Measurements from ENCODE around the gene PARVB. TPM values are rescaled to one million over a fixed set of nuclear protein-coding genes. Genes with fewer than 3 reads are reported as not detected.

The PARVB gene
- total and polyA plus RNA-seq, 2 of the 8 experiments (the other 6 are each of a cell fraction or from before 2014, with no cell fraction given) = 14.5 to 18.6 TPM

GRCh38 chr22:44137415-44137814 is 113.3 kb downstream of the PARVB start:
- Histone ChIP-seq H3K4me3 (ENCODE audit: extremely low read depth in 1 of 4, insufficient read depth in 2 of 4, low read depth in 3 of 4, low read length in 4 of 4) (no peak overlapping the region), H3K36me3 (ENCODE audit: control insufficient read depth in 2 of 4, insufficient read depth in 4 of 4, low read length in 3 of 4) (no peaks in the 10 kb centered on the region), H3K14ac (ENCODE audit: insufficient read length) (no peak overlapping the region), H3K4ac (replicated peaks; ENCODE audit: insufficient read length, low read depth, low read length) (no peak overlapping the region), H4K5ac (ENCODE audit: insufficient read length, low read depth, low read length) (no peak overlapping the region), H3K4me1 (replicated peaks in 1 of 4; ENCODE audit: control insufficient read depth in 3 of 4, insufficient read depth in 4 of 4, low read length in 3 of 4) (peaks cover 0 to 5% (median 1%) of the 10 kb centered on the region in 4 experiments; a peak in 3 of 7 replicates), H3K4me2 (ENCODE audit: insufficient read depth in 1 of 2, low read depth in 2 of 2, low read length in 2 of 2) (no peak overlapping the region), H4K91ac (replicated peaks; ENCODE audit: insufficient read length, low read length) (no peak overlapping the region), H4K20me1 (replicated peaks in 1 of 2; ENCODE audit: control insufficient read depth in 1 of 2, insufficient read depth in 2 of 2, low read length in 2 of 2) (no peaks in the 10 kb centered on the region), H2AK5ac (ENCODE audit: low read depth, low read length) (no peak overlapping the region), H2AFZ (ENCODE audit: low read length) (no peak overlapping the region), H3K27me3 (replicated peaks in 1 of 4; ENCODE audit: control insufficient read depth in 3 of 4, extremely low read depth in 1 of 4, insufficient read depth in 3 of 4, low read length in 3 of 4) (no peaks in the 10 kb centered on the region), H3K23ac (ENCODE audit: insufficient read length) (no peak overlapping the region), H4K8ac (ENCODE audit: extremely low read depth, insufficient read depth, low read length) (no peak overlapping the region), H3K9me3 (ENCODE audit: insufficient read depth in 2 of 2, low read depth in 1 of 2, low read length in 1 of 2) (peaks cover 12 to 17% of the 10 kb centered on the region in 2 experiments; a peak in 3 of 4 replicates), H2BK12ac (ENCODE audit: low read depth, low read length) (no peak overlapping the region), H3K79me1 (ENCODE audit: low read depth, low read length) (no peaks in the 10 kb centered on the region), H2BK5ac (ENCODE audit: low read depth, low read length) (no peak overlapping the region), H3K79me2 (ENCODE audit: control insufficient read depth in 1 of 2, insufficient read depth in 2 of 2, low read length in 2 of 2) (no peaks in the 10 kb centered on the region), H3K9ac (replicated peaks in 1 of 4; ENCODE audit: extremely low read depth in 1 of 4, low read depth in 3 of 4, low read length in 3 of 4) (no peak overlapping the region), H3K27ac (ENCODE audit: low read depth, low read length) (no peak overlapping the region), H3K56ac (replicated peaks; ENCODE audit: insufficient read length, low read depth, low read length) (no peak overlapping the region), H2BK20ac (ENCODE audit: low read length) (no peak overlapping the region), H3K18ac (ENCODE audit: extremely low read depth, low read length) (no peak overlapping the region), H2BK120ac (replicated peaks; ENCODE audit: low read depth, low read length) (no peak overlapping the region), H3K23me2 (ENCODE audit: low read depth, low read length) (no peaks in the 10 kb centered on the region), H2BK15ac (ENCODE audit: low read length) (no peak overlapping the region)
- TF ChIP-seq TBP (IDR thresholded peaks at IDR 0.05; ENCODE audit: low read depth, low read length) (no peak), GABPA (IDR thresholded peaks at IDR 0.05; ENCODE audit: borderline replicate concordance, insufficient read depth, low read length) (no peak), FOSL1 (IDR thresholded peaks at IDR 0.05; ENCODE audit: insufficient read depth, low read depth, low read length) (no peak), MAFK (IDR thresholded peaks at IDR 0.05; ENCODE audit: low read depth, low read length) (no peak), KDM5A (IDR thresholded peaks at IDR 0.05; ENCODE audit: low read length) (no peak), JUN (IDR thresholded peaks at IDR 0.05; ENCODE audit: low read depth, low read length) (no peak), HDAC6 (IDR thresholded peaks at IDR 0.05; ENCODE audit: low read depth, low read length) (no peak), CBX5 (IDR thresholded peaks at IDR 0.05; ENCODE audit: low read depth, low read length) (no peak)
- WGBS, 2 experiments (ENCODE audit: extremely low coverage in 1 of 2, insufficient coverage in 1 of 2, insufficient read length in 1 of 2, insufficient replicate concordance in 2 of 2, low coverage in 1 of 2, low lambda C conversion rate in 2 of 2, missing lambda C conversion rate in 1 of 2) = 96% methylated on average over 3 of the region's 3 CpGs; no CpG with 5 or more reads in 1 of the 2 experiments
- no peak for FAIRE-seq
- POLR2A ChIA-PET (ENCODE audit: partially characterized antibody) = no interaction called here
- DNase-seq (ENCODE audit: low read depth in 1 of 2, low spot score in 2 of 2) = no peak
- CTCF ChIA-PET (ENCODE audit: partially characterized antibody) = interaction anchor here (0.9 to 2.7 kb wide), 2 partner anchors 95 to 144 kb away, joined by 3 to 8 read pairs; no protein-coding TSS in a partner anchor
